HG02885 (cell line): Measurements from ENCODE around the gene KIF14.
"Not testable (repeated sequence)": the region's sequence is repeated elsewhere in the genome, so short reads cannot be mapped to it uniquely, and the experiment has no call there.

ENCODE experiments used
- ATAC-seq: cut with Tn5 transposase; IDR thresholded peaks from one replicate; pipeline ENCODE4 v1.9.1; 2021; ENCODE audit warnings: mild to moderate bottlenecking; ENCODE audit not compliant: unreplicated experiment, poor library complexity

The KIF14 gene

DNA sequence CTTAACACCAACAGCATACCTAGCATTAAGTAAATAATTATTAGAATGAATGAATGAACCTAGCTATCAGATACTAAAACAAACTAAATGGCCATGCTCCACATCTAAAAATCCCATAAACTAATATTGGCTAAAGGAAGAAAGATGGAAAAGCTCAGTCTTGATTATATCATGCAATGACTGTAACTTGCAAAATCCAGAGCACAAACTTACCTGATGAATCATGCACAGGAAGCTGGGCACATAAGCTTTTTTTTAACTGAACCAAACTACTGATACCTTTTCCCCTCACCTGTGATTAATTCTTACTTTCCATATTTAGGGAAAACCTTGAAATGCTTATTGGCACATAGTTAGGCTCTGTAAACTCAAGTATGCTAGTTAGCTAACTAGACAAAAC lies 70.2 kb downstream of the KIF14 start:
- ATAC-seq, result no peak

DNA sequence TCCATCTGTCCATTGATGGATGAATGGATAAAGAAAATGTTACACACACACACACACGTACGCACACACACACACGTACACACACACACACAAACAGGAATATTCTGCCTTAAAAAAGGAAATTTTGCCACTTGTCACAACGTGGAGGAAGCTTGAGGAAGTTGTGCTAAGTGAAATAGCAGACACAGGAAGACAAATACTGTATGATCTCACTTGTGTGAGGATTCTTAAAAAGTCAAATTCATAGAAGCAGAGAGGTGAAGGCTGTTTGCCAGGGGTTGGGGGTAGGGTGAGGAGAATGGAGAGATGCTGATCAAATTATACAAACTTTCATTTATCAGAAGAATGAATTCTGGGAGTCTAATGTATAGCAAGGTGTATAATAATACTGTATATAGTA lies 73.2 kb downstream of the KIF14 start:
- ATAC-seq, result no peak

DNA sequence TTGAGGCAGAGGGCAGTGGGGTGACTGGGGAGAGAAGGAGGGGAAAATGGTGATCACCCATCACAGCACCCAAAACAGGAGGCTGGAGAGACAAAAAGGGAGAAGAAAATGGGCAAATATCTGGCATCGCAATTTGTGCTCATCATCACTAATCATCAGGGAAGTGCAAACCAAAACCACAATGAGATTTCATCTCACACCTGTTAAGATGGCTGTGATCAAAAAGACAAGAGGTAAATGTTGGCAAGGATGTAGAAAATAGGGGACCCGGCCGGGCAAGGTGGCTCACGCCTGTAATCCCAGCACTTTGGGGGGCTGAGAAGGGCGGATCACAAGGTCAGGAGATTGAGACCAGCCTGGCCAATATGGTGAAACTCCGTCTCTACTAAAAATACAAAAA lies 74.0 kb downstream of the KIF14 start:
- no peak for ATAC-seq

DNA sequence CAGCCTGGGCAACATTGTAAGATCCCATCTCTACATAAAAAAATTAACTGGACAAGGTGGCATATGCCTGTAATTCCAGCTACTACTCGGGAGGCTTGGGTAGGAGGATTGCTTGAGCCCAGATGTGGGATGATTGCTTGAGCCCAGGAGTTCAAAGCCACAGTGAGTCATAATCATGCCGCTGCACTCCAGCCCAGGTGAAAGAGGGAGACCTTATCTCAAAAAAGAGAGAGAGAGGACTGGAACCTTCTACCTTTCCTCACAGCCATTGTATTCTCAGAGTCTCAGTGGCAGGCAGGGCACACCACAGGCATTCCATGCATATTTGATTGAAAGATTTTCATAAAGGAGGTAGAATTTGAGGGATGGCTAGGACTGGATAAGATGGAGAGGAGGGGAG lies 78.4 kb downstream of the KIF14 start:
- no peak for ATAC-seq

DNA sequence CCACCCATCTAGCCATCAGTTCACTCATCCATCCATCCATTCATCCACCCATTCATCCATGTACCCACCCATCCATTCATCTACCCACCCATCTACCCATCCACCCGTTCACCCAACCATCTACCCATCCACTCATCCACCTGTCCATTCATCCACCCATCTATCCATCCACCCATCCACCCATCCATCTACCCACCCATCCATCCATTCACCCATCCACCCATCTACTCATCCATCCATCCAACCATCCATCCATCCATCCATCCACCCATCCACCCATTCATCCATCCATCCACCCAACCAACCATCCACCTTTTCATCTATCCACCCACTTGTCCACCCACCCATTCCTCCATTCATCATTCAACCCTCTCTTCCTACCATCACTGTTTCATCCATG lies 80.3 kb downstream of the KIF14 start:
- no peak for ATAC-seq

DNA sequence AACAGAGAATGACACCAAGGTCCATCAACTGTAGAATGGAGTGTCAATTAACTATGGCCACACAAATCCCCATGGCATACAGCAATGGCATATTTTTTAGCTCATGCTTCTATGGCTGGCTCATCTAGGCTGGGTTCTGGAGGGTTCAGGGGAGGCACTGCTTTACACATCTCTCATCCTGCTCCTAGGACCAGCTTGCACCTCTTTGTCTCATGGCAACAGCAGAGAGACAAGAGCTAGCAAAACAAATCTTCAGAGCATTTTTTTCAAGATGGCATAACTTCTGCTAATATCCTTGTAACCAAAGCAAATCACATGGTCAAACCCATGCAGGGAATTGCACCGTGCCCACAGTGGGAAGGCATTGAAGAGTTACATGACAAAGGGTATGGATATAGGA lies 82.4 kb downstream of the KIF14 start:
- no peak for ATAC-seq

DNA sequence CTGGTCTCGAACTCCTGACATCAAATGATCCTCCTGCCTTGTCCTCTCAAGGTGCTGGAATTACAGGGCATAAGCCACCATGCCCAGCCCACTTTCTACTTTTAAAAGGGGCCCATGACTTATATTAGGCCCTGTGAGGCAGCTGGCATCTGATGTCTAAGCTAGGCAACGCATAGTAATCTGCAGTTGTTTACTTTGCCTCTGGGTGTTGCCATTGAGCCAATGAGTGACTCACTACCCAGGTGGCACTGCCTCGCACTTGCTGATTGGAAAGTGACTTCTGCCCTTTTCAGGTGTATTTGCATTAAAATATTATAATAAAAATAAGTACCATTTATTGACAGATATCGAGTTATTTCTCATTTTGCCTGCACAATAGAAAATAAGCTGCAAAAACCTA lies 84.9 kb downstream of the KIF14 start:
- ATAC-seq, result peak; percentile 63

DNA sequence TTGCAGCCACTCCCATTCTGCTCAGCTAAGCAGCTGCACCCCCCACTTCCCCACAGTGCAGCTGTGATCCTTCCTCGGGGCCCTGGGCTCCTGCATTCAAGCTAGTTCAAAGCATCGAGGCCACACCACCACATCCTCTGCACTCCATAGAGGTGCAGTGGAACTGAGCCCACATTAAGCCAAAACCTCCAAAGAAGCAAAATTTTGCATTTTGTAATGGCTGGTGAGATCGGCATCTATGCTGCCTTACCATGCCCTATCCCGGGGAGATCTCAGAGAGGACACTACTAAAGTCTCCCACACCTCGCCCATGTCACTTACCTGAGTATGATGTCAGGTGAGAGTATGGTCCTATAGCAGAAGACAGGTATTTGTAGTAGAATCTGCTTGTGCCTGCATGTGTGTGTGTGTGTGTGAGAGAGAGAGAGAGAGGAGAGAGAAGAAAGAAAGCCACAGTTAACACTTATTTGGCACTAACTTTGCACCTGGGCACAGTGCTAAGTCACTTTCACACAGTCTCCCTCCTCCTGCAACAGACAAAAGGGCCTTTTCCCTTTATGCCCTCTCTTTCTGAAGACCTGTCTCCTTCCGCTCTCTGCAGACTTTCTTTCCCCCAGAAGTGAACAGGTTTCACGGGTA lies 89.8 kb downstream of the KIF14 start:
- no peak for ATAC-seq

DNA sequence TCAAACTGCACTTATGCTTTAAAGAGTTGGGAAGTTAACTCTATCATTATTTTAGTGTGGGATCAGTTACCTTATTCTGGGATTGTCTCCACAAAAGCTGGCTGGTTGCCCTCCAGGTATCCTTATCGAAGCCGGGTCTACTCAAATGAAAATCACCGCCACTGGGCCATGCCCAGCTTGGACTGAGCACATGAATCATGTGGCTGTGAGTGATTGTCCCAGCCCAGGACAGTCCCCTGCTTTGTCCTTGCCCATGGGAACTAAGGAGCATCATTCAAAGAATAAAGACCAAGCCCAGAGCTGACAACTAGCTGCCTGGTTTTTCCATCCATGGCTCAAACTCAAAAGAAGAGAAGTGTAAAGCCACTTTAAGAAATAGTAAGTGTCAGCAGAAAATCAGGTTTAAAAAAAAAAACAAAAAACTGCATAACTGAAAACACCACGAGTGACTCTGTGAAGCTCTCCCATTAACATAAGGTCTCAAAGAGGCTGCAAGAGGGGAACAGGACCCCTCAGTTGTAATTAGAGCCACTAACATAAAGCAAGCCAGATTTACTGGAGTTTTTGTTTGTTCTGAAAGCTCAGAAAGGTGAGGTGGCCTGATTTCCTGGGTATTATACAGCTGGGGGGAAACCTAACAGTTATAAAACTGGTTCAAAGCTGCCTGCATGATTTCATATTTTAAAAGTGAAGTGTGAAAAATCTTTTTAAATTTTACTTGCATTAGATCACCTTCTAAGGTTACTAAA lies 91.5 kb downstream of the KIF14 start:
- no peak for ATAC-seq

DNA sequence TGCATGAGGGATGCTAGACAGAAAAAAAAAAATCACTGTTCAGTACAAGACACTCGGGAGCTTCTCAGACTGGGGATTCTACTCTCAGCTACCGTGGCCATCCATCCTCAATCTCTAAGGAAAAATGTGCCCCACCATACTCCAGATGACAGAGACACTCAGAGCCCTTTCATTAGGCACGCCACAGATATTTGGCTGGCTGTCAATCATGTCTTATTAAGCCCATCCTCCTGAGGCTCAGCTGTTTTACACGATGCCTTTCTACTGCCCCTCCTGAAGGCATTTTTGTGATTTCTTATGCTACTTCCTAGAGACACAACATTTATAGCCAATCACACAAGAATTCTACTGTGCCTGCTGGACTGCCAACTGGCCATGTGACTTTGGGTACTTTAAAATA lies 92.9 kb downstream of the KIF14 start:
- ATAC-seq, result no peak

DNA sequence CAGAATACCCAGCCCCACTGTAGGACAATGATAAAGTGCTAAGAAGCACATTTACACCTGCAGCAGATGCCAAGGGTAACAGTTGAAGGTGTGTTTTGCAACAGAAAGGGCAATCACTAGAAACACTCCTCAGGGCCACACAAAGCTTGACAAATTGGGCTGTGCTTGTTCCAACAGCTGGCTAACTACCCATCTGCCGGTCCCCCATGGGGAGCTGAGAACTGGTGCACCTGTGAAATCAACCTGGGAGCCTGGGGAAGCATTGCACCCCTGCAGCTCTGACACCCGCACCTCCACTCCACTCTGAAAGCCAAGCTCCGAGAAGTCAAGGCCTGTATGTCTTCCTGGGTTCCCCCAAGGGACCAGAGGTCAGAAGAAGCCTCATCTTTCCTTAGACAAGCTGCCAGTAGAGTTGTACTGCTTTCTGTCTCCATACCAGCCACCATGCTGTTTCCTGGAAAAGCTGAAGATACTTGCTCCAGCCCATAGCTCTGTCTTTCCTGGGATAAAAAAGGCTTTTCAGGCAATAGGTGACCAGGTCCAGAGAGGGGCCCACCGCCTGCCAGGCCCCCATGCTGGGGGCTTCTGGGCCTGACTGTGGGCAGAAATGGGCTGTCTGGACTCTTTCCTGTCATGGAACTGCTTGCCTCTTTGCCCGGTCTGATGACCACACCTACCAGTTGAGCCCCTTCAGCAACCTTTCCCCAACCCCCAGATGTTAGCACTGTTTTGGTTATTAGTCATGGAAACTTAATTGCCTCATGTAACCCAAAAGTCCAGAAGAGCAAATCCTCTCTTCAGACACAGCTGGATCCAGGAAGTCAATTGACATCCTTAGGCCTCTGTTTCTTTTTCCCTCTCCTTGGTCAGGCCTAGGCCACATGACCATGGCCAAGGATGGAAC lies 93.6 kb downstream of the KIF14 start:
- ATAC-seq, result peak; percentile 61

DNA sequence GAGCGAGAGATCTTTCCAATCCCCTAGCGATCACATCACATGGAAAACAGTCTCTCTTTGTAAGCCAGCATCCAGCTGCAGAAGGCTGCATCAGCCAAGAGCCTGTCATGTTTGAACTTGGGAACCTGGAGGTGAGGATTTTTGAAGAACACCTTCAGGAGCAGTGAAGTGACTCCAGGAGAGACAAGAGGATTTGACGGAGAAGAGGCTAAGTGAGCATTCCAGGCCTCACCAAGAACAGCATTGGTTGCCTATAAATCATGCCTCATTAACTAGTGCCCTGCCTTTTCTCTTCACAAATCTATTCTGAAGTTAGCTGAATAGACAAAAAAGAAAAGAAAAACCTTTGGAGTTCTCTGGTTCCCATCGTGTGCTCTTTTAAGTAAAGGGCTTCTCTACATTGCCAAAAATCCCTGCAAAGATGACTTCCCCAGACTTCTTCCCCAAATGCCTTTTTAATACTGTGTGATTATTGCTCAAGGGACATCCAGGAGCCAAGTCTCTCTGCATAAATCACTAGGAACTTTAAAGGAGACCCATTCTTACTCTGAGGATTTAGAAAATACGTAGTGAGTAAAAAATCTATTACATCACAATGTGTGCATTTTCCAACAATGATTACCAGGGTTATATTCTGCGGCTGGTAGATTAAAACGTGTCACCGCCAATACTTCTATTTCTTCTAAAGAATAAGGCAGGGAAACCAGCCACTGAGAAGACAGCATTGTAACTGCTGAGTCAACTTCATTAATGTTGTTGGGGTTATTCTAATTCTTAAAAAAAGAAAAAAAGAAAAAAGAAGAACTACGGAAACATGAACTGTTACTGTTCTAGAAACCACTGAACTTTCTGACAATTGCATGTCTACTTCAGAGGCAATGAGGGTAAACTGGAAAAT lies 95.2 kb downstream of the KIF14 start:
- ATAC-seq, result no peak

DNA sequence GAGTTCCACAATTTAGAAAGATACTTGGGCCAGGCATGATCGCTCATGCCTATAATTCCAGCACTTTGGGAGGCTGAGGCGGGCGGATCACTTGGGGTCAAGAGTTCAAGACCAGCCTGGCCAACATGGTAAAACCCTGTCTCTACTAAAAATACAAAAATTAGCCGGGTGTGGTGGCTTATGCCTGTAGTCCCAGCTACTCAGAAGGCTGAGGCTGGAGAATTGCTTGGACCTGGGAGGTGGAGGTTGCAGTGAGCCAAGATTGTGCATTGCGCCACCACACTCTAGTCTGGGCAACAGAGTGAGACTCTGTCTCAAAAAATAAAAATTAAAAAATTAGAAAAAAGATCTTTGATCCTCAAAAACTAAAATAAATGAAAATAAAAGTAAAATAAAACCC lies 96.0 kb downstream of the KIF14 start:
- not testable (repeated sequence) for ATAC-seq

DNA sequence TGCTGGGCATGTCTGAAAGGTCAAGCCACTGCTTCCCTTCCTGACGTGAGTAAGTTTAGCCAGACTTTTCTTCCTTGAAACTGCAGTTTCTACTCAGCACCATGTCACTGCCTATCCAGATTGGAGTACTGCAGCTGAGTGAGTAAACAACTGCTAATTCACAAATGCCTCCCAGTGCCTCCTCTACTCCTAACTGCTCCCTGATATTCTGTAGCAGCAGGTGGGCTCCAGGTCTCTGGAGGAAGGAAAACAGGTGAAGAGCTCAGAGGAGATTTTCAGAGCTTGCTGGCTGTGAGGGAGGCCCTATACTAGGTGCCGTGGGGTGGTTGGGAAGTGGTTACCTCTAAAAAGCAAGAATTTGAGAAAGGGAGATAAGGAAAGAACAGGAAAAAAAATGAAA lies 96.5 kb downstream of the KIF14 start:
- ATAC-seq, result no peak

DNA sequence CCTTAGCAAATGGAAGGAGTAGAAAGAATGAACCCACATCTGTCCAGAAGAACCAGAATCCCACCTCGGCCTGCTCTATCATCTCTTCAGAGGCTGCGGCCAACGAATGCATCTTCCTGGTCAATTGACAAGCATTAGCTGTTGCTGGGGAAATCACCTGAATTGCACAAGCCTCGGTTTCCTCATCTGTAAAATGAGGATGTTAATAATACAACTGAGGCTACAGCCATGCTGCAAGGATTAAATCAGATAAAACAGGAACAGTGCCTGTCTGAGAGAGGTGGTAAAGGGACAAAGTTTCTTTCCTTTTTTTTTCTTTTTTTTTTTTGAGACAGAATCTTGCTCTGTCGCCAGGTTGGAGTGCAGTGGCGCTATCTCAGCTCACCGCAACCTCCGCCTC lies 99.8 kb downstream of the KIF14 start:
- no peak for ATAC-seq

DNA sequence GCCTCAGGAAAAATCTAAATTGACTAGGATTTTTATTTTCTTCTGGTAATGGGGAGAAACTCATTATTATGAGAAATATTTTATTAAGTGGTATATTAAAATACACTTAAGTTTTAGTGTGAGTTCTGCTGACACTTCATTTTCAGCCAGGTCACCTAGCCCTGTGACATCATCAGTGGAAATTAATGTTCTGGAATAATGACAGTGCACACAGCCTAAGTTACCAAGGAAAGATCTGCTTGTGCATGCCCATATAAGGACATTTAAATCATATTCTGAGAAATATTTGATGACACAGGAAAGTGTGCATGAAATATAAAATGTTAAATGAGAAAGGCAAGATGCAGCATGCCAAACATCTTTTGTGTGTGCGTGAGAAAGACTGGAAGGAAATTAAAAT lies 102.0 kb downstream of the KIF14 start:
- ATAC-seq, result no peak

DNA sequence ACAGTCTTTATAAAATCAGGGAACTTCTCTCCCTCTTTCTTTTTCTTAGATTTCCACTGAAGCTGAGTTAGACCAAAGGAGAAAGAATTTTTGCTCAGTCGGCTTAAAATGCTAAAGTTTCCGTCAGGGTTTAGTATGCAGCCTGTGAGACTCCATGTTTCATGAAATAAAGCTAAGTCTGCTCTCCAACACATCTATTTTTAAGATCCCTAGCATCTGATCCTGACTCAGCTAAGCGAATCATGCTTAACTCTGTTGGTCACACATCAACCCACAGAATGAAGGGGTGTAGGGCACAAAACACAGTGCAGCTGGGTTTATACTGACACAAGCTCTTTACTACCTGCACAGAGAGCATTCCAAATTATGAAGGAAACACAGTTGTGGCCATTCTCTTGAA lies 108.4 kb downstream of the KIF14 start:
- no peak for ATAC-seq

DNA sequence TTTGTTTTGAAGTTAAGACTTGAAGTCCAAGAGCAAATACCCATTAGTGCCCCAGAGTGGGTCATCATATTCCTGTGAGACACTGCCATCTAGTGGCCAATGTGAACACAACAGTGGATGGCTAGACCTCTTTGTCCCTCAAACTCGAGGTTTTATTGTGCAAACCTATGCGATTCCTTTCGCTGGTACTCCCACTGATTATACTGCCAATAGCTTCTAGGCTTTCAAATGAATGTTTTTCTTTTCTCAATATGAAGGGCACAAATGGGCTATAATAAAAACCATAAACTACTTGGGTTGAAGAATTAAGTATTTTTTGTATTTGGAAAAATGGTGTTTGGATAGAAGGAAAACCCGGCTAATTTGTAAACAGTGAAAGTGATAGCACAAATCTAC lies 110.3 kb downstream of the KIF14 start:
- ATAC-seq, result peak; percentile 91

DNA sequence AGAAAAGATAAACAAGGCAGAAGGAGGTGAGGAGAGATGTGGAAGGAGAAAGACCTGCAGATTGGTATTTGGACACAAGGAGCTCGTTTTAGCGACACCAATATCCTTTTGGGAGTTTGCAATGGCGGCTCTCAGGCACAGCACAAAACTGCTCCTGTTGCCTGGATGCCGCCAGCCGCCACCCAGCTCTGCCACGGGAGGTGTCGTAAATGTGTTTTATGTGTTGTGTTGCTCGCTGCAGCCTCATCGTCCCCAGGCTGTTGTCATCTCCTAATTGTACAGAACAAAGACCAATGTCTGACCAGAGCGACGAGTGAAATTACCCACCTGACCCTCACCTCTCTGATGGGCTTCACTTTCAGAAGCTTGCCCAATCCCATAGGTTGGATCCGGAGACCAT lies 114.1 kb downstream of the KIF14 start:
- no peak for ATAC-seq

DNA sequence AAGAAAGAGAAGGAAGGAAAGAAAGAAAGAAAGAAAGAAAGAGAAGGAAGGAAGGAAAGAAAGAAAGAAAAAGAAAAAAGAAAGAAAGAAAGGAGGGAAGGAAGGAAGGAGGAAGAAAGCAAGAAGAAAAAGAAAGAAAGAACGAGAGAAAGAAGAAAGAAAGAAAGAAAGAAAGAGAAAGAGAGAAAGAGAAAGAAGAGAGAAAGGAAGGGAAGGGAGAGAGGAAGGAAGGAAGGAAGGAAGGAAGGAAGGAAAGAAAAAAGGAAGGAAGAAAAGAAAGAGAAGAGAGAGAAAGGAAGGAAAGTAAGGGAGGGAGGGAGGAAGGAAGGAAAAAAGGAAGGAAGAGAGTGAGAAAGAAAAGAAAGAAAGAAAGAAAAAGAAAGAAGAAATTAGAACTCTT lies 115.3 kb downstream of the KIF14 start:
- ATAC-seq, result no peak
